LNCAP (cell line): Measurements from ENCODE around the gene MYH3.

Experiments
- TF ChIP-seq, protein P1 (sequence below): fragments of 450-650 bp; IDR thresholded peaks from 2 replicates; pipeline ENCODE4 v1.5.1; 2017; ENCODE audit warnings: mild to moderate bottlenecking

MYH3 gene

DNA sequence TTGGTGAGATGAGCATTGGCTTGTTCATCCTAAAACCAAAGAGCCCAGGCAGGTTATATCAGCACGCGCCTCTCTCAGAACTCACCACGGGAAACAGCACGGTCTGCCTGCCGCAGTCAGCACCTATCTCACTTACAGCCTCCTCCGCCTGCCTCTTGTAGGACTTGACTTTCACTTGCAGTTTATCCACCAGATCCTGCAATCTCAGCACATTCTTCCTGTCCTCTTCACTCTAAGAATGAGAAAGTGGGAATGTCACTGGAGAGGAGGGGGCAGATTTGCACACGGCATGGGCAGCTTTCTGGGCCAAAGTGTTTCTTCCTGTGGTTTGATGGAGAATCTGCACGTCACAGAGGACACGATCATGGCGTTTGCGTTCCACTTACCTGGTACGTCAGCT is 27.4 kb downstream of the MYH3 start:
- TF ChIP-seq, protein P1, sequence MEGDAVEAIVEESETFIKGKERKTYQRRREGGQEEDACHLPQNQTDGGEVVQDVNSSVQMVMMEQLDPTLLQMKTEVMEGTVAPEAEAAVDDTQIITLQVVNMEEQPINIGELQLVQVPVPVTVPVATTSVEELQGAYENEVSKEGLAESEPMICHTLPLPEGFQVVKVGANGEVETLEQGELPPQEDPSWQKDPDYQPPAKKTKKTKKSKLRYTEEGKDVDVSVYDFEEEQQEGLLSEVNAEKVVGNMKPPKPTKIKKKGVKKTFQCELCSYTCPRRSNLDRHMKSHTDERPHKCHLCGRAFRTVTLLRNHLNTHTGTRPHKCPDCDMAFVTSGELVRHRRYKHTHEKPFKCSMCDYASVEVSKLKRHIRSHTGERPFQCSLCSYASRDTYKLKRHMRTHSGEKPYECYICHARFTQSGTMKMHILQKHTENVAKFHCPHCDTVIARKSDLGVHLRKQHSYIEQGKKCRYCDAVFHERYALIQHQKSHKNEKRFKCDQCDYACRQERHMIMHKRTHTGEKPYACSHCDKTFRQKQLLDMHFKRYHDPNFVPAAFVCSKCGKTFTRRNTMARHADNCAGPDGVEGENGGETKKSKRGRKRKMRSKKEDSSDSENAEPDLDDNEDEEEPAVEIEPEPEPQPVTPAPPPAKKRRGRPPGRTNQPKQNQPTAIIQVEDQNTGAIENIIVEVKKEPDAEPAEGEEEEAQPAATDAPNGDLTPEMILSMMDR, result no peak

DNA sequence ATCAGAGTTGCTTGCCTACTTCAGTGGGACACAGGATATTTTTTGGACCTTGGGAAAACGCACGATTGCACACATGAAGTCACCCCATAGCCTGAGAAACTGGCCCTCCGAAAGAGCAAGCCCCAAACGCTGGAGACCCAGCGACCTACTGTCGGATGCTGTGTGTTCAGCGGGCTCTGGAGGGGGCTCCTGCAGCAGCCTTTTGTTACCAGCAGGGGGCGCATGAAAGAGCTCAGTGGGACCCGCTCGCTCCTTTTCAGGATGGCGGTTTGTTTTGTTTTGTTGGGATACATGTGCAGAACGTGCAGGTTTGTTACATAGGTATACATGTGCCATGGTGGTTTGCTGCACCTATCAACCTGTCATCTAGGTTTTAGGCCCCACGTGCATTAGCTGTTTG is 28.4 kb downstream of the MYH3 start:
- TF ChIP-seq, protein P1, result peak; percentile 45

DNA sequence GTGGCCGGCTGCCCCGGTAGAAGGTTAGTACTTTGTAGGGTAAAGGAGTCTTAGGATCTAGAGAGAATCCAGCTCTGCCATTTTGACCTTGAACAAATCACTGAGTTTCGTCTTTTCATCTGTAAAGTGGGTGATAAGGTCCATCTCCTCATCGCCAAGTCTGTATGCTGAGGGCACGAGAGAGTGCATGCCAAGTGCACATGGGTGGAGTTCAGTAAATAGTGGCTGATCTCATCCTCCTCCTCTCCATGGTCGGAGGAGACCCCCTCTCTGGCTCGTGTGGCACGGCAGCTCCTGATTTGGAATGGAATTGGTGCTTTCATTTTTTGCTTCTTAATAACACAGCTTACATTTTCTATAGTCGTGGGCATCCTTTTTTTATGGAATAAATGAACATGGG is 30.7 kb downstream of the MYH3 start:
- TF ChIP-seq, protein P1, result no peak

DNA sequence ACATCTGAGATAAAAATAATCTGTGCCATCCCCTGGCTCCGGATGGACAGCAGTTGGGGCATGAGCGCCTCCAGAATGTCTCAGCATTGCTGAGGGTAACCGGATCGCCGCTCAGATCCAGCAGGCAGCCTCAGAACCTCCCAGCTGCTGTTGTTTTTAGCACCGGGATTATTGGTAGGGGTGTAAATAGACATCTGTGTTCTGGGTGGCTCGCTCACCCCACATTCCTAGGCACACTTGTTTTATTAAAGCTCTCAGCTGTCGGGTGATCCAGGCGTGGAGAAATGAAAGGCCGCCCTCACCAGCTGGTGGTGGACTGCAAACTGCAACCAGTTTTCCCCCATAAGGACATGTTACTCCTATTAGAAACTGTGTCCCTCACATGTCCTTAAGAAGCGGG is 32.1 kb downstream of the MYH3 start:
- TF ChIP-seq, protein P1, result no peak

DNA sequence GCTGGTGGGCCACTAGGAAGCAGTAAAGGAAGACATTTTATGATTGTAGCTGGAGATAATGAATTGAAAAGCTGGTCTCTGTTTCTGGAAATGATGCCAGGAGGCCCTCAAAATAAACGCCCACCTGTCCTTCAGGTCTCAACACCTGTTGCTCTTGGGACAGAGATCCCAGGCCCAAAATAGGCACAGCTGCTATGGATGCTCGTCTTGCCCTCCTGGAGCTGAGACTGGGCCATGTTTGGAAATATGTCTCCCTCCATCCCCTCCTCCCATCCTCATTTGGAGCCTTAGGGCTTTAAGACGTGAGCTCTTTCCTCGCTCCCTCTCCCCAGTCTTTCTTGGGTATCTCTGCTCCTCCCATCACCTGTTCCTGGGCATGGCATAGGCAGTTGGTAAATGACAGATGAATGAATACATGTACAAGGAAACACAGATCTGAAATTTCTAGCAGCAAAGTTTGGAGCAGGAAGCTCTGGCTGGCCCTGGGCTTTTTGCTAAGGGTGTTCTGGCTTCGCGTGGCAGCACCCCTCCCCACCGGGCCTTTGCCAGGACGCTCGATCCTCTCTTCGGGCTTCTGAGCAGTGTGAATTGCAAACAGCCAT is 33.3 kb downstream of the MYH3 start:
- TF ChIP-seq, protein P1, result no peak

DNA sequence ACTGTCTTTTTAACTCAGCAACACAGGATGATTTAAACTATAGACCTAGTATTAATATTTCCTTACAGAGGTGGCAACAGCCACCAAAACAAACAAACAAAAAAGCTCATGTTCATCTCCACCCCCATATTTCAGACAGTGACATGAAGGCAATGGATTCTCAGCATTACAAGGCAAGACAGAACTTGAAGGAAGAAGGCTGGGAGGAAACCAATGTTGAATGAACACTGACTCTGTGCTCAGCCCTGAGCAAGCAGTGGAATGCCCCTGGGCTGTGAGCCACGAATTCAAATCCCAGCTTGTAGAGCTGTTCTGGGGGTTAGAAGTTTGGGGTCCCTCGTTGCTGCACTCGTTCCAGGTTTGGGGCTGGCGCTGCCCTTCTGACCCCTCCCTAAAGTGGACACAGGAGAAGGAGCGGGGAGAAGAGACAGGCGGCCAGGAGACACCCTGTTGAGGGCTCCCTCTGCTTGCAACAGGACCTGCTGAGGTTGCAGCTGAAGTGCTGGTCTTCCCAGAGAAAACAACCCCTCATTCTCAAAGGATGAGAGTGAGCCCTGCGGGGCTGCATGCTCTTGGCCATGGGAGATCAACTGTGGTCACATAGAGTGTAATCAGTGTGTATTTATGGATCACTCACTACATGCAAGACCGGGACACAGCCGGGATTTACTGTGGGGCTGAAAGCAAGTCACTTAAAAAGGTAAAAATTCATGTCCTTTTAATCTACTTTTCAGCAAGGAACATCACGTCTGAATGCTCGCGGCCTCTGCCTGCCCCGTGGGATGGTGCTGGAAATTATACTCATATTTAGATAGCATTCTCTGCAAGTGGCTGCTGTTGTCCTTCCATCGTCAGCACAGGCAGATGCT is 34.3 kb downstream of the MYH3 start:
- TF ChIP-seq, protein P1, result no peak

DNA sequence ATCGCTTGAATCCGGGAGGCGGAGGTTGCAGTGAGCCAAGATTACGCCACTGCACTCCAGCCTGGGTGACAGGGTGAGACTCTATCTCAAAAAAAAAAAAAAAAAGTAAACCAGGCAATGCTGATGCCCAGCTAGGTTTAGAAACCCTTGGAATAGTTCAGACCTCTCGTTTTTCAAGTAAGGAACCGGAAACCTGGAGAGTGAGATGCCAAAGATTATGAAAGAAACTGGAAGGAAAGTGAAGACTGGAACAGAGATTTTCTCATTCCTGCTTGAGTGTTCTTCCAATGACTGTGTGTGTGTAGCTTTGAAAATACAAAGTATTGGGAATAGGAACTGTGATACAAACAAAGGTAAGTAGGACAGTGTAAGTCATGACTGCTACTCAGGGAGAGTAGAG is 35.7 kb downstream of the MYH3 start:
- TF ChIP-seq, protein P1, result no peak
